Kidney (tissue), 14 donors: ENCODE measurements around the gene CFAP100. TPM values are rescaled to one million over a fixed set of nuclear protein-coding genes. Genes with fewer than 3 reads are reported as not detected.
A peak's percentile ranks its signal among the peaks of the same experiment; 100 is the strongest.

Experiments
- DNase-seq, 5 donors: peaks; one replicate each; pipeline ENCODE4 v3.0.0-alpha.2; 2013 to 2020
- FAIRE-seq: peaks from 2 replicates; lab custom pipeline; 2012; peaks lifted over from hg19 to GRCh38; lab: Jason Lieb, UNC
- H3K27ac ChIP-seq, 2 donors: one replicate each; pipeline ENCODE4 v1.7.0; 2013; ENCODE audit warnings: low read depth in 2 of 2, low read length in 2 of 2, inconsistent platforms in 1 of 2
- H3K27me3 ChIP-seq: one replicate; pipeline ENCODE4 v1.7.1; 2013; ENCODE audit warnings: low read length, inconsistent platforms; ENCODE audit not compliant: control insufficient read depth, insufficient read depth
- H3K36me3 ChIP-seq, 3 donors: one replicate each; pipeline versions ENCODE4 v1.7.0 to v1.7.1; 2013; ENCODE audit warnings: low read length in 3 of 3, control low read depth in 1 of 3, inconsistent platforms in 1 of 3; ENCODE audit not compliant: insufficient read depth in 3 of 3, control insufficient read depth in 2 of 3
- H3K4me1 ChIP-seq, 3 donors: one replicate each; pipeline versions ENCODE4 v1.7.0 to v1.7.1; 2013; ENCODE audit warnings: low read length in 3 of 3, inconsistent platforms in 1 of 3, low read depth in 1 of 3; ENCODE audit not compliant: control insufficient read depth in 2 of 3, insufficient read depth in 2 of 3
- H3K4me3 ChIP-seq, 3 donors: one replicate each; pipeline versions ENCODE4 v1.7.0 to v1.8.1; 2013; ENCODE audit warnings: low read length in 3 of 3, control low read depth in 1 of 3, inconsistent platforms in 1 of 3
- H3K9ac ChIP-seq, 3 donors: one replicate each; pipeline versions ENCODE4 v1.7.0 to v1.7.1; 2013; ENCODE audit warnings: low read length in 3 of 3, control low read depth in 1 of 3, inconsistent platforms in 1 of 3
- H3K9me3 ChIP-seq, 3 donors: one replicate each; pipeline versions ENCODE4 v1.7.0 to v1.7.1; 2013; ENCODE audit warnings: low read length in 3 of 3, control low read depth in 1 of 3, inconsistent platforms in 1 of 3; ENCODE audit not compliant: control insufficient read depth in 2 of 3, insufficient read depth in 1 of 3
- intact Hi-C: fragments of 100-400 bp; cut with DNase I; formaldehyde crosslinking; loops from one replicate; pipeline ENCODE4 v1.11.1; 2022
- polyA plus RNA-seq: library from polyadenylated mRNA; stranded (reverse); fragments of 350-450 nt; fragmentation: Illumina TruSeq; extraction: RNeasy Lipid Tissue Mini Kit (QIAGEN cat#74804); gene quantifications from one replicate; pipeline ENCODE4 v1.2.3, GENCODE V29; 2014; ENCODE audit warnings: low read depth, low replicate concordance; ENCODE audit not compliant: insufficient read depth
- total RNA-seq: library from RNA; stranded (reverse); fragmentation: NEBNext Ultra II Directional; extraction: Animal tissue kit (Norgen Biotek cat#: 25700); gene quantifications from one replicate; pipeline ENCODE4 v1.2.1, GENCODE V29; 2021
- TF ChIP-seq, protein P1 (sequence below): IDR thresholded peaks from 3 replicates; pipeline ENCODE4 v1.5.1; 2012; ENCODE audit warnings: mild to moderate bottlenecking, moderate library complexity, borderline replicate concordance; ENCODE audit not compliant: insufficient read depth; ENCODE audit errors: extremely low read depth
- donor health status: control.
- donor health status: control.
- donor health status: control.
- donor health status: control.
- donor health status: control.
- donor health status: DM: yes; HTN: yes; CAD: no.
- donor health status: Normal renal cell carcinoma (clear cell type).

CFAP100 gene
- total and polyA plus RNA-seq, 2 donors from 2014 or later = 0.60 TPM; not detected in 1

- TF ChIP-seq, protein P1, sequence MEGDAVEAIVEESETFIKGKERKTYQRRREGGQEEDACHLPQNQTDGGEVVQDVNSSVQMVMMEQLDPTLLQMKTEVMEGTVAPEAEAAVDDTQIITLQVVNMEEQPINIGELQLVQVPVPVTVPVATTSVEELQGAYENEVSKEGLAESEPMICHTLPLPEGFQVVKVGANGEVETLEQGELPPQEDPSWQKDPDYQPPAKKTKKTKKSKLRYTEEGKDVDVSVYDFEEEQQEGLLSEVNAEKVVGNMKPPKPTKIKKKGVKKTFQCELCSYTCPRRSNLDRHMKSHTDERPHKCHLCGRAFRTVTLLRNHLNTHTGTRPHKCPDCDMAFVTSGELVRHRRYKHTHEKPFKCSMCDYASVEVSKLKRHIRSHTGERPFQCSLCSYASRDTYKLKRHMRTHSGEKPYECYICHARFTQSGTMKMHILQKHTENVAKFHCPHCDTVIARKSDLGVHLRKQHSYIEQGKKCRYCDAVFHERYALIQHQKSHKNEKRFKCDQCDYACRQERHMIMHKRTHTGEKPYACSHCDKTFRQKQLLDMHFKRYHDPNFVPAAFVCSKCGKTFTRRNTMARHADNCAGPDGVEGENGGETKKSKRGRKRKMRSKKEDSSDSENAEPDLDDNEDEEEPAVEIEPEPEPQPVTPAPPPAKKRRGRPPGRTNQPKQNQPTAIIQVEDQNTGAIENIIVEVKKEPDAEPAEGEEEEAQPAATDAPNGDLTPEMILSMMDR = no peak
- no peaks in the 10 kb centered on the region for H3K9me3 ChIP-seq
- FAIRE-seq (no peak), DNase-seq (peak in 1 of 5 donors; percentile 18)
- H3K27me3 ChIP-seq = no peaks in the 10 kb centered on the region
- peaks cover 11 to 85% (median 67%) of the 10 kb centered on the region in 3 donors for H3K36me3 ChIP-seq
- no peaks in the 10 kb centered on the region for H3K4me1 ChIP-seq
- no peak overlapping the region for H3K9ac ChIP-seq
- H3K4me3 ChIP-seq = no peak overlapping the region
- H3K27ac ChIP-seq = no peak overlapping the region
- intact Hi-C loops = no loop called here
These were observed 69.4 kb downstream of the CFAP100 start for GRCh38 chr3:126464093-126464492.

DNA sequence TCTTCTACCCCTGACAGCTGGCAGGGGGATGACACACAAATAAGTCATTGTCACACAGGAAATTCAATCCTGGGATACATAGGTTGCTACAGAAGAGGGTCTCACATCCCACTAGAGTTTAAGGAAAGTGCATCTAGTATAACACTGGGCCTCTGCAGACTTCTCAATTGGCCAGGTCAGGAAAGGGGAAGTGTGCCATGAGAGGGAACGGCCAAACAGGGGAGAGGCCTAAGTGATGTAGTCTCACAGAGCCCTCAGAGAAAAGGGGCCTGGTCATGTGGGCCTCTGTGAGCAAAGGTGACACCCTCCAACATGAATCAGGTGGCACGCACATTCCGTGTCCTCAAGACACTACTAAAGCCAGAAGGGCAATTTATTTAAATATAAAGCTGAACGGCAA, 69.8 kb downstream of the CFAP100 start:
- Histone ChIP-seq H3K4me3 (no peak overlapping the region), H3K9me3 (no peaks in the 10 kb centered on the region), H3K27me3 (no peaks in the 10 kb centered on the region), H3K36me3 (peaks cover 10 to 86% (median 66%) of the 10 kb centered on the region in 3 donors), H3K9ac (no peak overlapping the region), H3K4me1 (no peaks in the 10 kb centered on the region), H3K27ac (no peak overlapping the region)
- TF ChIP-seq, protein P1 = no peak
- FAIRE-seq (no peak), DNase-seq (no peak)
- intact Hi-C loops = no loop called here

DNA sequence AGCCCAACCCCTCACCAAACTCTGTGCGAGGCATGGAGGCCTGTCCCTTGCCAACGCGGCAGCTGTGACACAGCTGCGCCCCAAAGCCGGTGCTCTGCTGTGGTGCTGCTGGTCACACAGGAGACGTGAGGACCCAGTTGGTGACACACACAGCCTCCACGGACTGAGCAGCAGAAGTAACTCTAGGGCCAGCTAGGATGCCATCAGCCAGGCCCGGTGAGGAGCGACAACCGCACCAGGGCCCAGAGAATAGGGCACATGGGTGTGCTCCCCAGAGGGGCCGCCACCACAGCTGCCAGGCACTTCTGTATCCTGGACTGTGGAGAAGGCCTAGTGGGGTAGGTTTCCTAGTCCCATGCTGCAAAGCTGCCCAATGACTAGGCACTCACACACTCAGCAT, 70.3 kb downstream of the CFAP100 start:
- H3K4me1 ChIP-seq = no peaks in the 10 kb centered on the region
- H3K27me3 ChIP-seq = no peaks in the 10 kb centered on the region
- no peak overlapping the region for H3K4me3 ChIP-seq
- H3K9ac ChIP-seq = no peak overlapping the region
- intact Hi-C loops = no loop called here
- DNase-seq (peak in 2 of 5 donors; percentile 16 to 67), FAIRE-seq (no peak)
- TF ChIP-seq, protein P1 = no peak
- no peak overlapping the region for H3K27ac ChIP-seq
- H3K9me3 ChIP-seq = no peaks in the 10 kb centered on the region
- peaks cover 10 to 86% (median 67%) of the 10 kb centered on the region in 3 donors for H3K36me3 ChIP-seq
